ENCODE measurements around the gene ZNF764. TPM values are rescaled to one million over a fixed set of nuclear protein-coding genes. Genes with fewer than 3 reads are reported as not detected.
A peak's percentile ranks its signal among the peaks of the same experiment; 100 is the strongest.

ZNF764 gene
- total RNA-seq (10 to 100 TPM in 3 of 9 donors, 1 to 10 TPM in 6; 4.9 to 15.0 (median 9.6) TPM), polyA plus RNA-seq (1 to 10 TPM; 3.6 to 9.7 (median 5.9) TPM)
- long read RNA-seq, donor 1, partial matches to known transcripts, result 0 of 1 reads
- long read RNA-seq, donor 1, other reads (novel, unspliced or antisense), result 0 of 1 reads
- long read RNA-seq, donor 2, result 0 reads
- long read RNA-seq, donor 3, result 0 reads
- long read RNA-seq, donor 4, partial matches to known transcripts, result 1 of 3 reads
- long read RNA-seq, donor 4, other reads (novel, unspliced or antisense), result 1 of 3 reads
- long read RNA-seq, donor 5, transcript ZNF764-202 (3 exons, 2,970 nt), result major isoform, 8 of 12 reads
- long read RNA-seq, donor 5, partial matches to known transcripts, result 0 of 12 reads
- long read RNA-seq, donor 5, other reads (novel, unspliced or antisense), result 0 of 12 reads
- long read RNA-seq, donor 6, partial matches to known transcripts, result 0 of 1 reads
- long read RNA-seq, donor 6, other reads (novel, unspliced or antisense), result 0 of 1 reads
- long read RNA-seq, donor 7, partial matches to known transcripts, result 0 of 3 reads
- long read RNA-seq, donor 7, other reads (novel, unspliced or antisense), result 0 of 3 reads
- long read RNA-seq, donor 8, partial matches to known transcripts, result 0 of 1 reads
- long read RNA-seq, donor 8, other reads (novel, unspliced or antisense), result 0 of 1 reads
- long read RNA-seq, donor 9, result 0 reads
- long read RNA-seq, donor 10, result 0 reads

DNA sequence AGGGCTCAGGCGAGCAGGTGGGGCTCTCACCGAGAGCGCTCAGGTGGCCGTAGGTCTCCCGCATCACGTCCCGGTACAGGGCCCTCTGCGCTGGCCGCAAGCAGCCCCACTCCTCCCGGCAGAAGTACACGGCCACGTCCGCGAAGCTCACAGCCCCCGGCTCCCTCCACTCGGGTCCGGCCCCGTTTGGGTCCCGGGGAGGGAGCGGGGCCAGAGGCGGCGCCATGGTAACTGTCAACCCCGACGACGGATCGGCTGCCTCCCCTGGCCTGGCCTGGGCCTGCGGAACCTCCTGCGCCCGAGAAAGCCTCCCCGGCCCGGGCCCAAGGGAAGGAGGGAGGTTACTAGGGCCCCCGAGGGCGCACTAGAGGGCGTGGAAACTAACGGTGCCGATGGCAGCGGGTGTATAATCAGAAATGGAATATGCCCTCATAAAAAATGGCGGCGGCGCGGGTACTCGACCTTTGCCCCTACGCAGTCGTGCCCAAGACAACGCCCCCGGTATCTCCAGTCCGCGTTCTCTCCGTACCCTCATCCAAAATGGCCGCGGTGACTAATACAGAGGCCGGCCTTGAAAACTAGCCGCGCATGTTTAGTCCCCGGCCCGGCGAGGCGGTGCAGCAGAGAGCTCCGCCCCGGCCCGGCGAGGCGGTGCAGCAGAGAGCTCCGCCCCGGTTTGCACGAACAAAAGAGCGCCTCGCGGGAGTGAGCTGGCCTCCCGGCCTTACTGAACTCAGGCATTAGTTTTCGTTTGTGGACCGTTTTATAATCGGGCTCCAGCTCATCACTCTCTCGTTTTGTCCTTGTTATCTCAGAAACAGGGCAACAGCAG, at the start of gene ZNF764:
Gene ZNF764, minus strand, starts transcription at position 418 of the 832 bp plus-strand sequence. Its CDS starts 192 bp downstream, at position 226.
- Histone ChIP-seq H3K27me3 (no peaks in the 10 kb centered on the region), H3K36me3 (replicated peaks in 1 of 2) (peaks cover 0 to 29% of the 10 kb centered on the region in 2 donors), H3K9me3 (replicated peaks in 1 of 3) (no peaks in the 10 kb centered on the region), H3K27ac (peak within 1 kb of the TSS; percentile 93 to 97 (median 96)), H3K4me3 (peak within 1 kb of the TSS; percentile 83 to 91 (median 88)), H3K4me1 (replicated peaks in 1 of 2) (peaks cover 14 to 20% of the 10 kb centered on the region in 2 donors)
- DNase-seq, result peak; percentile 98 to 99 (median 99)
- 0% methylated on average over 8 to 74 of the region's 74 CpGs for WGBS, 4 donors
- intact Hi-C loops (cut with DNase I), result no loop called here
- TF ChIP-seq POLR2A (IDR thresholded peaks at IDR 0.05), result peak; percentile 37 to 70
- TF ChIP-seq, protein P1, sequence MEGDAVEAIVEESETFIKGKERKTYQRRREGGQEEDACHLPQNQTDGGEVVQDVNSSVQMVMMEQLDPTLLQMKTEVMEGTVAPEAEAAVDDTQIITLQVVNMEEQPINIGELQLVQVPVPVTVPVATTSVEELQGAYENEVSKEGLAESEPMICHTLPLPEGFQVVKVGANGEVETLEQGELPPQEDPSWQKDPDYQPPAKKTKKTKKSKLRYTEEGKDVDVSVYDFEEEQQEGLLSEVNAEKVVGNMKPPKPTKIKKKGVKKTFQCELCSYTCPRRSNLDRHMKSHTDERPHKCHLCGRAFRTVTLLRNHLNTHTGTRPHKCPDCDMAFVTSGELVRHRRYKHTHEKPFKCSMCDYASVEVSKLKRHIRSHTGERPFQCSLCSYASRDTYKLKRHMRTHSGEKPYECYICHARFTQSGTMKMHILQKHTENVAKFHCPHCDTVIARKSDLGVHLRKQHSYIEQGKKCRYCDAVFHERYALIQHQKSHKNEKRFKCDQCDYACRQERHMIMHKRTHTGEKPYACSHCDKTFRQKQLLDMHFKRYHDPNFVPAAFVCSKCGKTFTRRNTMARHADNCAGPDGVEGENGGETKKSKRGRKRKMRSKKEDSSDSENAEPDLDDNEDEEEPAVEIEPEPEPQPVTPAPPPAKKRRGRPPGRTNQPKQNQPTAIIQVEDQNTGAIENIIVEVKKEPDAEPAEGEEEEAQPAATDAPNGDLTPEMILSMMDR (IDR thresholded peaks at IDR 0.05), result peak in 2 of 6 experiments; percentile 1 to 4

DNA sequence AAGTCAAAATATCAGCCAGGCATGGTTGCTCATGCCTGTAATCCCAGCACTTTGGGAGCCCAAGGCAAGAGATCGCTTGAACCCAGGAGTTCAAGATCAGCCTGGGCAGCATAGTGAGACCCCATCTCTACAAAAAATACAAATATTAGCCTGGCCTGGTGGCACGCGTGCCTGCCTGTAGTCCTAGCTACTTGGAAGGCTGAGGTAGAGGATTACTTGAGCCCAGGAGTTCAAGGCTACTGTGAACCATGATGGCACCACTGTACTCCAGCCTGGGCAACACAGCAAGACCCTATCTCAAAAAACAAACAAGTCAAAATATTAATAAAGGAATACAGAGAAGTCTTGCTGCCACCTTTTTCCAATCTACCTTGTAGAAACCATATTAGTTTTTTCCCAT, 47.8 kb upstream of the ZNF764 start:
- DNase-seq, result no peak
- Histone ChIP-seq H3K4me1 (replicated peaks in 1 of 2) (peaks cover 15 to 26% of the 10 kb centered on the region in 2 donors), H3K27ac (no peak overlapping the region), H3K27me3 (no peaks in the 10 kb centered on the region), H3K36me3 (replicated peaks in 1 of 2) (peaks cover 0 to 44% of the 10 kb centered on the region in 2 donors), H3K9me3 (replicated peaks in 1 of 3) (no peaks in the 10 kb centered on the region), H3K4me3 (no peak overlapping the region)
- WGBS, 4 donors, result 89 to 100% (median 94%) methylated on average over 3 of the region's 3 CpGs
- TF ChIP-seq, protein P1 (IDR thresholded peaks at IDR 0.05), result no peak
- no peak for TF ChIP-seq POLR2A (IDR thresholded peaks at IDR 0.05)
- intact Hi-C loops (cut with DNase I), result no loop called here

DNA sequence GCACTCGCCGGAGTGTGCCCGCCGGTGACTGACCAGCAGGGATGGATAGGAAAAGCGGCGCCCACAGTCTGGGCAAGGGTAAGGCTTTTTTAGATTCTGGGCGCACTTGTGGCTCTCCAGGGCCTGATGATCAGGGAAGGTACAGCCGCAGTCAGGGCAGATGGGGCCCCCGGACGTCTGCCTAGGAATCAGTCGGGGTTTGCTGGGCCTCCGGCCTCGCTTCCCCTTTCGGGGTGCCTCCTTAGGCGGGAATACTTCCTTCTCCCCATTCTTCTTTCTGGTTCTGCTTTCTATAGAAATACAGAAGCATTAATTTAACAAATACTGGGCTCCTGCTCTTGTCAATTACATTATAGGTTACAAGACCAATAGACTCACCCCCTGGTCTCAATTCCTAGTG, 47.0 kb upstream of the ZNF764 start:
- H3K4me1 ChIP-seq (replicated peaks in 1 of 2), result peaks cover 15 to 21% of the 10 kb centered on the region in 2 donors
- H3K36me3 ChIP-seq (replicated peaks in 1 of 2), result peaks cover 0 to 44% of the 10 kb centered on the region in 2 donors
- 58 to 89% (median 80%) methylated on average over 5 to 15 of the region's 15 CpGs for WGBS, 4 donors
- H3K9me3 ChIP-seq (replicated peaks in 1 of 3), result no peaks in the 10 kb centered on the region
- H3K27me3 ChIP-seq, result no peaks in the 10 kb centered on the region
- DNase-seq, result peak in 1 of 7 donors; percentile 39
- peak overlapping the region in 1 of 5 donors; percentile 36 for H3K27ac ChIP-seq
- intact Hi-C loops (cut with DNase I), result no loop called here
- TF ChIP-seq, protein P1 (IDR thresholded peaks at IDR 0.05), result no peak
- no peak for TF ChIP-seq POLR2A (IDR thresholded peaks at IDR 0.05)
- no peak overlapping the region for H3K4me3 ChIP-seq

Measured in adrenal gland (tissue), 19 donors.